T47D (cell line): ENCODE data around the gene PLXND1.

Experiments
- DNase-seq, 2 experiments: peaks; one replicate each; pipeline versions ENCODE4 v3.0.0 to v3.0.0-alpha.2; 2011 to 2012; ENCODE audit warnings: low read depth in 1 of 2, low spot score in 1 of 2
- JUND ChIP-seq: IDR thresholded peaks from 2 replicates; pipeline ENCODE4 v1.6.1; 2012; ENCODE audit warnings: low read depth
- in situ Hi-C: cut with HindIII; loops from 2 replicates; pipeline ENCODE4 v1.10.0; 2016; ENCODE audit warnings: low sequenced_read_pairs, low pct_unique_long_range_greater_than_20kb

The PLXND1 gene

GRCh38 chr3:129608087-129608935 is 1.8 kb upstream of the PLXND1 start:
- in situ Hi-C loops, result no loop called here
- TF ChIP-seq JUND, result no peak
- DNase-seq, result peak in 1 of 2 experiments; percentile 49

GRCh38 chr3:129607391-129608068 is 1.1 kb upstream of the PLXND1 start:
- no peak for DNase-seq
- in situ Hi-C loops, result no loop called here
- TF ChIP-seq JUND, result no peak

GRCh38 chr3:129605922-129606635 is 397 bp downstream of the PLXND1 start:
- DNase-seq, result peak; percentile 49 to 62
- no peak for TF ChIP-seq JUND
- in situ Hi-C loops, result no loop called here

GRCh38 chr3:129605203-129605921 is 1.1 kb downstream of the PLXND1 start:
- no peak for TF ChIP-seq JUND
- DNase-seq, result peak; percentile 51 to 68
- in situ Hi-C loops, result no loop called here

- DNase-seq, result no peak
- in situ Hi-C loops, result no loop called here
Observed at GRCh38 chr3:129604767-129605166, 1.7 kb downstream of the PLXND1 start.

GRCh38 chr3:129603991-129604749 is 2.3 kb downstream of the PLXND1 start:
- no peak for TF ChIP-seq JUND
- in situ Hi-C loops, result no loop called here
- DNase-seq, result no peak

More at GRCh38 chr3:129604767-129605166, 1.7 kb downstream of the PLXND1 start:
- no peak for TF ChIP-seq JUND

GRCh38 chr3:129603561-129603942 is 2.9 kb downstream of the PLXND1 start:
- TF ChIP-seq JUND, result no peak
- in situ Hi-C loops, result no loop called here
- no peak for DNase-seq

- DNase-seq, result peak in 1 of 2 experiments; percentile 61
- in situ Hi-C loops, result no loop called here
- TF ChIP-seq JUND, result no peak
Observed at GRCh38 chr3:129602730-129603560, 3.5 kb downstream of the PLXND1 start.

- no peak for DNase-seq
- in situ Hi-C loops, result no loop called here
- no peak for TF ChIP-seq JUND
Observed at GRCh38 chr3:129602309-129602708, 4.2 kb downstream of the PLXND1 start.

- no peak for DNase-seq
- in situ Hi-C loops, result no loop called here
- no peak for TF ChIP-seq JUND
Observed at GRCh38 chr3:129601713-129602112, 4.8 kb downstream of the PLXND1 start.

GRCh38 chr3:129600348-129600747 is 6.1 kb downstream of the PLXND1 start:
- DNase-seq, result no peak
- in situ Hi-C loops, result no loop called here
- TF ChIP-seq JUND, result no peak
